ENCODE results near the gene SFMBT2. TPM values are rescaled to one million over a fixed set of nuclear protein-coding genes. Genes with fewer than 3 reads are reported as not detected.

SFMBT2 gene
- total and polyA plus RNA-seq, 10 of the 15 experiments (the other 5 are each of a cell fraction or from before 2014, with no cell fraction given), result 2.8 to 29.6 (median 15.1) TPM

GRCh38 chr10:7308826-7309225 is 102.0 kb downstream of the SFMBT2 start (continued):
- TF ChIP-seq, protein P1, sequence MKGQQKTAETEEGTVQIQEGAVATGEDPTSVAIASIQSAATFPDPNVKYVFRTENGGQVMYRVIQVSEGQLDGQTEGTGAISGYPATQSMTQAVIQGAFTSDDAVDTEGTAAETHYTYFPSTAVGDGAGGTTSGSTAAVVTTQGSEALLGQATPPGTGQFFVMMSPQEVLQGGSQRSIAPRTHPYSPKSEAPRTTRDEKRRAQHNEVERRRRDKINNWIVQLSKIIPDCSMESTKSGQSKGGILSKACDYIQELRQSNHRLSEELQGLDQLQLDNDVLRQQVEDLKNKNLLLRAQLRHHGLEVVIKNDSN (IDR thresholded peaks at IDR 0.05; ENCODE audit: borderline replicate concordance, extremely low read length, insufficient read depth, low read depth, low read length), result no peak
- TF ChIP-seq BCLAF1 (IDR thresholded peaks at IDR 0.05) (no peak), HDAC6 (IDR thresholded peaks at IDR 0.05; ENCODE audit: unreplicated experiment) (no peak), NR2C2 (IDR thresholded peaks at IDR 0.05; ENCODE audit: borderline replicate concordance, control insufficient read depth, insufficient read length, low read depth) (no peak), NRF1 (conservative IDR thresholded peaks at IDR 0.05; ENCODE audit: low read depth, low read length) (no peak), PML (IDR thresholded peaks at IDR 0.05; ENCODE audit: low read length) (no peak)
- TF ChIP-seq, protein P2, sequence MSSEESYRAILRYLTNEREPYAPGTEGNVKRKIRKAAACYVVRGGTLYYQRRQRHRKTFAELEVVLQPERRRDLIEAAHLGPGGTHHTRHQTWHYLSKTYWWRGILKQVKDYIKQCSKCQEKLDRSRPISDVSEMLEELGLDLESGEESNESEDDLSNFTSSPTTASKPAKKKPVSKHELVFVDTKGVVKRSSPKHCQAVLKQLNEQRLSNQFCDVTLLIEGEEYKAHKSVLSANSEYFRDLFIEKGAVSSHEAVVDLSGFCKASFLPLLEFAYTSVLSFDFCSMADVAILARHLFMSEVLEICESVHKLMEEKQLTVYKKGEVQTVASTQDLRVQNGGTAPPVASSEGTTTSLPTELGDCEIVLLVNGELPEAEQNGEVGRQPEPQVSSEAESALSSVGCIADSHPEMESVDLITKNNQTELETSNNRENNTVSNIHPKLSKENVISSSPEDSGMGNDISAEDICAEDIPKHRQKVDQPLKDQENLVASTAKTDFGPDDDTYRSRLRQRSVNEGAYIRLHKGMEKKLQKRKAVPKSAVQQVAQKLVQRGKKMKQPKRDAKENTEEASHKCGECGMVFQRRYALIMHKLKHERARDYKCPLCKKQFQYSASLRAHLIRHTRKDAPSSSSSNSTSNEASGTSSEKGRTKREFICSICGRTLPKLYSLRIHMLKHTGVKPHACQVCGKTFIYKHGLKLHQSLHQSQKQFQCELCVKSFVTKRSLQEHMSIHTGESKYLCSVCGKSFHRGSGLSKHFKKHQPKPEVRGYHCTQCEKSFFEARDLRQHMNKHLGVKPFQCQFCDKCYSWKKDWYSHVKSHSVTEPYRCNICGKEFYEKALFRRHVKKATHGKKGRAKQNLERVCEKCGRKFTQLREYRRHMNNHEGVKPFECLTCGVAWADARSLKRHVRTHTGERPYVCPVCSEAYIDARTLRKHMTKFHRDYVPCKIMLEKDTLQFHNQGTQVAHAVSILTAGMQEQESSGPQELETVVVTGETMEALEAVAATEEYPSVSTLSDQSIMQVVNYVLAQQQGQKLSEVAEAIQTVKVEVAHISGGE (CRISPR knock-in tag; IDR thresholded peaks at IDR 0.05), result no peak
